Measurements from ENCODE around the gene TTC34.

Gene TTC34

DNA sequence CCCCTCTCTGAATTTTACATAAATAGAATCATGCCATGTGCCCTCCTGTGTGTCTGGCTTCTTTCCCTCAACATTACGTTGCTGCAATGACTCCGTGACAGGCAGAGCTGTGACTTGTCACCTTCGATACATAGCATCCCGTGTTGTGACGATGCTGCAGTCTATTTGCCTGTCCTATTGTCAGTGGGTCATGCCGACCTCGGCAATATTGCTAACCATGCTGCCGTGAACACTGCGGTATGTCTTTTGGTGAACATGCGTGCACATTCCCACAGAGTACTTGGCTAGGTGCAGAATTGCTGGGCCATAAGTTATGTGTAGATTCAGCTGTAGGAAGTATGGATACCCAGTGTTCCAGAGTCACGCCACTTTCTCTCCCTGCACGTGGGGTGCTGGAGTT, 36.3 kb upstream of the TTC34 start:
- Histone ChIP-seq H3K27me3 (ENCODE audit: insufficient read depth, low read length) (peaks cover 8% of the 10 kb centered on the region; the same call in 1 of the 2 replicates), H3F3A (ENCODE audit: insufficient read depth, low read length) (no peaks in the 10 kb centered on the region), H3K9me2 (ENCODE audit: low read depth, low read length) (no peaks in the 10 kb centered on the region), H3K4me1 (ENCODE audit: insufficient read depth, low read length, severe bottlenecking) (no peaks in the 10 kb centered on the region), H2AFZ (ENCODE audit: low read length) (no peak overlapping the region), H3K4me2 (ENCODE audit: low read length) (no peak overlapping the region), H3K36me3 (ENCODE audit: insufficient read depth, low read length) (no peaks in the 10 kb centered on the region), H3K79me2 (ENCODE audit: insufficient read depth, low read length) (no peaks in the 10 kb centered on the region), H3K4me3 (ENCODE audit: low read depth, low read length, poor library complexity, severe bottlenecking) (no peak overlapping the region), H3K9me3 (ENCODE audit: low read length) (no peaks in the 10 kb centered on the region), H3K9ac (ENCODE audit: low read length) (no peak overlapping the region), H3K27ac (ENCODE audit: low read depth, low read length, poor library complexity, severe bottlenecking) (no peak overlapping the region), H4K20me1 (ENCODE audit: insufficient read depth, low read length) (no peaks in the 10 kb centered on the region)
- TF ChIP-seq EZH2 (IDR thresholded peaks at IDR 0.05; ENCODE audit: borderline replicate concordance, low read length), result no peak
- TF ChIP-seq, protein P1, sequence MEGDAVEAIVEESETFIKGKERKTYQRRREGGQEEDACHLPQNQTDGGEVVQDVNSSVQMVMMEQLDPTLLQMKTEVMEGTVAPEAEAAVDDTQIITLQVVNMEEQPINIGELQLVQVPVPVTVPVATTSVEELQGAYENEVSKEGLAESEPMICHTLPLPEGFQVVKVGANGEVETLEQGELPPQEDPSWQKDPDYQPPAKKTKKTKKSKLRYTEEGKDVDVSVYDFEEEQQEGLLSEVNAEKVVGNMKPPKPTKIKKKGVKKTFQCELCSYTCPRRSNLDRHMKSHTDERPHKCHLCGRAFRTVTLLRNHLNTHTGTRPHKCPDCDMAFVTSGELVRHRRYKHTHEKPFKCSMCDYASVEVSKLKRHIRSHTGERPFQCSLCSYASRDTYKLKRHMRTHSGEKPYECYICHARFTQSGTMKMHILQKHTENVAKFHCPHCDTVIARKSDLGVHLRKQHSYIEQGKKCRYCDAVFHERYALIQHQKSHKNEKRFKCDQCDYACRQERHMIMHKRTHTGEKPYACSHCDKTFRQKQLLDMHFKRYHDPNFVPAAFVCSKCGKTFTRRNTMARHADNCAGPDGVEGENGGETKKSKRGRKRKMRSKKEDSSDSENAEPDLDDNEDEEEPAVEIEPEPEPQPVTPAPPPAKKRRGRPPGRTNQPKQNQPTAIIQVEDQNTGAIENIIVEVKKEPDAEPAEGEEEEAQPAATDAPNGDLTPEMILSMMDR (IDR thresholded peaks at IDR 0.05; ENCODE audit: low read length), result no peak

DNA sequence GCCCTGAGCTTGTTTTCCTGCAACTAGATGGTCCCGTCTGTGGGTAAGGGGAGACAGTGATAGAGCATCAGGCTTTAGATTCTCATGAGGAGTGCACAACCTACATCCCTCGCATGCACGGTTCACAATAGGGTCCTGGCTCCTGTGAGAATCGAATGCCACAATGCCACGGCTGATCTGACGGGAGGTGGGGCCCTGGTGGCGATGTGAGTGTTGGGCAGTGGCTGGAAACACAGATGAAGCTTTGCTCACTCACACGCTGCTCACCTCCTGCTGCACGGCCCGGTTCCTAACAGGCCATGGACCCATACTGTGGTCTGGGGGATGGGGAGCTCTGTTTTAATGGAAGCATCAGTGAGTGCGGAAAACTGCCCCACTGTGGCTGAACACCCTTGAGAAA, 35.8 kb upstream of the TTC34 start:
- TF ChIP-seq EZH2 (IDR thresholded peaks at IDR 0.05; ENCODE audit: borderline replicate concordance, low read length), result no peak
- TF ChIP-seq, protein P1 (IDR thresholded peaks at IDR 0.05; ENCODE audit: low read length), result no peak
- H3K79me2 ChIP-seq (ENCODE audit: insufficient read depth, low read length), result no peaks in the 10 kb centered on the region
- H3K9me2 ChIP-seq (ENCODE audit: low read depth, low read length), result no peaks in the 10 kb centered on the region
- no peak overlapping the region for H3K4me3 ChIP-seq (ENCODE audit: low read depth, low read length, poor library complexity, severe bottlenecking)
- no peaks in the 10 kb centered on the region for H3K9me3 ChIP-seq (ENCODE audit: low read length)
- no peak overlapping the region for H2AFZ ChIP-seq (ENCODE audit: low read length)
- no peaks in the 10 kb centered on the region for H4K20me1 ChIP-seq (ENCODE audit: insufficient read depth, low read length)
- no peak overlapping the region for H3K9ac ChIP-seq (ENCODE audit: low read length)
- no peak overlapping the region for H3K27ac ChIP-seq (ENCODE audit: low read depth, low read length, poor library complexity, severe bottlenecking)
- peaks cover 8% of the 10 kb centered on the region; the same call in 1 of the 2 replicates for H3K27me3 ChIP-seq (ENCODE audit: insufficient read depth, low read length)
- no peaks in the 10 kb centered on the region for H3K36me3 ChIP-seq (ENCODE audit: insufficient read depth, low read length)
- no peak overlapping the region for H3K4me2 ChIP-seq (ENCODE audit: low read length)
- H3F3A ChIP-seq (ENCODE audit: insufficient read depth, low read length), result no peaks in the 10 kb centered on the region
- no peaks in the 10 kb centered on the region for H3K4me1 ChIP-seq (ENCODE audit: insufficient read depth, low read length, severe bottlenecking)

DNA sequence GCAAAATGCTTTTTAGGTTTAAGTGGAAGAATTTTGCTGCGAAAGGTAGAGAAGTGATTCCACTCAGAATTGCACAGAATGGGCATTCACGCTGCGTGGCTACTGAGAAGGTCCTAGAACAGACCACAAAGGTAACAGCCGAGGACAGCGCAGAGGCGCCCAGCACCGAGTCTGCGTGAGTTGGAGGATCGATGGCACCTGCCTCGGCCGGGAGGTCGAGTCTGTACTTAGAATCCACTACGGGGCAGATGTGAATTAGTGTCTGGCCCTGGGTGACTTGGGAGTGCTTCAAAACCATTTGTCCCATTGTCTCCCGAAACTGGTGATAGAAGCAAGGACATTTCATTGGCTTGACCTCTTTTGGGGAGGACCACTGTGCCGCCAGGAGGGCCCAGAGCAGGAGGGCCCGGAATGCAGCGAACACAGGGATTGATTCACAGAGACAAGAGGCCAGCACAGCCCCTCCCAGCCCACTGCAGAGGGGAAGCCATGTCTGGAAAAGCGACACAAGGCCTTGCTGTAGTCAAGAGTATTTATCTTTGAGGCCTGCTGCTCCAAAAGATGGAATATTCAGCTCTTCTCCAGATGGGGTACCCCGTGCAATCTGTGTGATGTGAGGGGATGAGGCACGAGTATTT, 35.0 kb upstream of the TTC34 start:
- Histone ChIP-seq H3K4me2 (ENCODE audit: low read length) (no peak overlapping the region), H3K9me3 (ENCODE audit: low read length) (no peaks in the 10 kb centered on the region), H3K4me3 (ENCODE audit: low read depth, low read length, poor library complexity, severe bottlenecking) (no peak overlapping the region), H3K4me1 (ENCODE audit: insufficient read depth, low read length, severe bottlenecking) (no peaks in the 10 kb centered on the region), H3K27ac (ENCODE audit: low read depth, low read length, poor library complexity, severe bottlenecking) (no peak overlapping the region), H3K27me3 (ENCODE audit: insufficient read depth, low read length) (peaks cover 8% of the 10 kb centered on the region; the same call in 1 of the 2 replicates), H3F3A (ENCODE audit: insufficient read depth, low read length) (no peaks in the 10 kb centered on the region), H3K36me3 (ENCODE audit: insufficient read depth, low read length) (no peaks in the 10 kb centered on the region), H4K20me1 (ENCODE audit: insufficient read depth, low read length) (no peaks in the 10 kb centered on the region), H3K9me2 (ENCODE audit: low read depth, low read length) (no peaks in the 10 kb centered on the region), H3K9ac (ENCODE audit: low read length) (no peak overlapping the region), H3K79me2 (ENCODE audit: insufficient read depth, low read length) (no peaks in the 10 kb centered on the region), H2AFZ (ENCODE audit: low read length) (no peak overlapping the region)
- TF ChIP-seq EZH2 (IDR thresholded peaks at IDR 0.05; ENCODE audit: borderline replicate concordance, low read length), result no peak
- TF ChIP-seq, protein P1 (IDR thresholded peaks at IDR 0.05; ENCODE audit: low read length), result no peak
